Ovary (tissue), 3 donors: ENCODE measurements around the gene HIBCH.

Experiments
- CTCF ChIP-seq, 3 donors: fragments of 450-650 bp in 2 of 3; fragments of 200-600 bp in 1 of 3; IDR thresholded peaks; one replicate each; pipeline versions ENCODE4 v1.5.1 to v1.8.0; 2016 to 2022; ENCODE audit warnings: antibody characterized with exemption in 3 of 3, mild to moderate bottlenecking in 1 of 3
- EP300 ChIP-seq: sonication (generic); formaldehyde crosslinking; IDR thresholded peaks from one replicate; pipeline ENCODE4 v1.6.1; 2017; ENCODE audit warnings: antibody characterized with exemption
- POLR2A ChIP-seq: fragments of 450-650 bp; IDR thresholded peaks from one replicate; pipeline ENCODE4 v1.6.1; 2017; ENCODE audit warnings: antibody characterized with exemption, mild to moderate bottlenecking, moderate library complexity
- donor health status: DM: no; HTN: no; CAD: no.

- TF ChIP-seq CTCF (IDR thresholded peaks at IDR 0.05) (no peak), POLR2A (no peak), EP300 (no peak)
Measured at GRCh38 chr2:190267302-190267701, 52.3 kb downstream of the HIBCH start.
